K562 (cell line): ENCODE measurements around the gene LASP1. TPM values are rescaled to one million over a fixed set of nuclear protein-coding genes. Genes with fewer than 3 reads are reported as not detected.

Source experiments
- CEBPZ ChIP-seq: fragments of 150-350 bp; IDR thresholded peaks from 2 replicates; pipeline ENCODE4 v1.6.1; 2014; ENCODE audit warnings: low read depth, mild to moderate bottlenecking, low read length, borderline replicate concordance
- EWSR1 ChIP-seq: fragments of 450-650 bp; IDR thresholded peaks from 2 replicates; pipeline ENCODE4 v1.6.1; 2018; ENCODE audit warnings: borderline replicate concordance, mild to moderate bottlenecking, low read depth, moderate library complexity; ENCODE audit not compliant: partially characterized antibody
- MTA3 ChIP-seq: fragments of 450-650 bp; formaldehyde crosslinking; IDR thresholded peaks from 2 replicates; pipeline ENCODE4 v1.6.1; 2017; ENCODE audit warnings: mild to moderate bottlenecking, borderline replicate concordance
- RBM15 ChIP-seq: fragments of 200-400 bp; formaldehyde crosslinking; IDR thresholded peaks from 2 replicates; pipeline ENCODE4 v1.6.1; 2018; ENCODE audit warnings: mild to moderate bottlenecking, low read length, moderate library complexity; ENCODE audit not compliant: insufficient read depth
- SRSF9 ChIP-seq: fragments of 200-400 bp; formaldehyde crosslinking; IDR thresholded peaks from 2 replicates; pipeline ENCODE4 v1.6.1; 2017; ENCODE audit warnings: low read depth, low read length, borderline replicate concordance
- ZBTB2 ChIP-seq: fragments of 450-650 bp; IDR thresholded peaks from 2 replicates; pipeline ENCODE4 v1.6.1; 2016; ENCODE audit warnings: antibody characterized with exemption
- polyA plus RNA-seq, 8 experiments: library from polyadenylated mRNA; depleted of rRNA in 4 of 8; stranded (reverse) in 5 of 8; unstranded in 3 of 8; fragments of >200 nt; fragmentation: Nextera tagmentation in 2 of 8; fragmentation: Illumina TruSeq in 1 of 8; extraction: Ambion mirVana in 2 of 8; extraction: Trizol in 1 of 8; gene quantifications; 2 replicates each; pipeline versions ENCODE4 v1.2.1 to v1.2.3, GENCODE V29; 2011 to 2014; ENCODE audit warnings: inconsistent platforms in 1 of 8, missing spikeins in 1 of 8
- total RNA-seq, 7 experiments: library from RNA; depleted of rRNA in 6 of 7; stranded (reverse); fragments of >200 nt in 6 of 7; fragmentation: Illumina TruSeq in 2 of 7; extraction: Trizol in 2 of 7; gene quantifications; 2 replicates each; pipeline versions ENCODE4 v1.2.1 to v1.2.3, GENCODE V29; 2011 to 2021; ENCODE audit warnings: low replicate concordance in 1 of 7
- TF ChIP-seq, protein P1 (sequence below): sonication (generic); formaldehyde crosslinking; IDR thresholded peaks from 2 replicates; pipeline ENCODE4 v1.8.1; 2023; ENCODE audit warnings: mild to moderate bottlenecking, missing genetic modification reagents
- TF ChIP-seq, protein P2 (sequence below), 2 experiments: fragments of 450-650 bp in 1 of 2; sonication (generic) in 1 of 2; formaldehyde crosslinking in 1 of 2; IDR thresholded peaks; 2 replicates each; pipeline versions ENCODE4 v1.7.1 to v1.9.0; 2016 to 2022; ENCODE audit warnings: inconsistent platforms in 1 of 2, mild to moderate bottlenecking in 1 of 2, missing genetic modification reagents in 1 of 2

Gene LASP1
- total and polyA plus RNA-seq, 9 of the 15 experiments (the other 6 are each of a cell fraction or from before 2014, with no cell fraction given): 23.0 to 125 (median 55.3) TPM

- TF ChIP-seq EWSR1: no peak
- TF ChIP-seq, protein P1, sequence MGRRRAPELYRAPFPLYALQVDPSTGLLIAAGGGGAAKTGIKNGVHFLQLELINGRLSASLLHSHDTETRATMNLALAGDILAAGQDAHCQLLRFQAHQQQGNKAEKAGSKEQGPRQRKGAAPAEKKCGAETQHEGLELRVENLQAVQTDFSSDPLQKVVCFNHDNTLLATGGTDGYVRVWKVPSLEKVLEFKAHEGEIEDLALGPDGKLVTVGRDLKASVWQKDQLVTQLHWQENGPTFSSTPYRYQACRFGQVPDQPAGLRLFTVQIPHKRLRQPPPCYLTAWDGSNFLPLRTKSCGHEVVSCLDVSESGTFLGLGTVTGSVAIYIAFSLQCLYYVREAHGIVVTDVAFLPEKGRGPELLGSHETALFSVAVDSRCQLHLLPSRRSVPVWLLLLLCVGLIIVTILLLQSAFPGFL (CRISPR knock-in tag): no peak
- no peak; the same call in 1 of the 2 replicates for TF ChIP-seq MTA3
- TF ChIP-seq RBM15: no peak
- TF ChIP-seq SRSF9: no peak
- no peak for TF ChIP-seq CEBPZ
- TF ChIP-seq, protein P2, sequence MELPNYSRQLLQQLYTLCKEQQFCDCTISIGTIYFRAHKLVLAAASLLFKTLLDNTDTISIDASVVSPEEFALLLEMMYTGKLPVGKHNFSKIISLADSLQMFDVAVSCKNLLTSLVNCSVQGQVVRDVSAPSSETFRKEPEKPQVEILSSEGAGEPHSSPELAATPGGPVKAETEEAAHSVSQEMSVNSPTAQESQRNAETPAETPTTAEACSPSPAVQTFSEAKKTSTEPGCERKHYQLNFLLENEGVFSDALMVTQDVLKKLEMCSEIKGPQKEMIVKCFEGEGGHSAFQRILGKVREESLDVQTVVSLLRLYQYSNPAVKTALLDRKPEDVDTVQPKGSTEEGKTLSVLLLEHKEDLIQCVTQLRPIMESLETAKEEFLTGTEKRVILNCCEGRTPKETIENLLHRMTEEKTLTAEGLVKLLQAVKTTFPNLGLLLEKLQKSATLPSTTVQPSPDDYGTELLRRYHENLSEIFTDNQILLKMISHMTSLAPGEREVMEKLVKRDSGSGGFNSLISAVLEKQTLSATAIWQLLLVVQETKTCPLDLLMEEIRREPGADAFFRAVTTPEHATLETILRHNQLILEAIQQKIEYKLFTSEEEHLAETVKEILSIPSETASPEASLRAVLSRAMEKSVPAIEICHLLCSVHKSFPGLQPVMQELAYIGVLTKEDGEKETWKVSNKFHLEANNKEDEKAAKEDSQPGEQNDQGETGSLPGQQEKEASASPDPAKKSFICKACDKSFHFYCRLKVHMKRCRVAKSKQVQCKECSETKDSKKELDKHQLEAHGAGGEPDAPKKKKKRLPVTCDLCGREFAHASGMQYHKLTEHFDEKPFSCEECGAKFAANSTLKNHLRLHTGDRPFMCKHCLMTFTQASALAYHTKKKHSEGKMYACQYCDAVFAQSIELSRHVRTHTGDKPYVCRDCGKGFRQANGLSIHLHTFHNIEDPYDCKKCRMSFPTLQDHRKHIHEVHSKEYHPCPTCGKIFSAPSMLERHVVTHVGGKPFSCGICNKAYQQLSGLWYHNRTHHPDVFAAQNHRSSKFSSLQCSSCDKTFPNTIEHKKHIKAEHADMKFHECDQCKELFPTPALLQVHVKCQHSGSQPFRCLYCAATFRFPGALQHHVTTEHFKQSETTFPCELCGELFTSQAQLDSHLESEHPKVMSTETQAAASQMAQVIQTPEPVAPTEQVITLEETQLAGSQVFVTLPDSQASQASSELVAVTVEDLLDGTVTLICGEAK (IDR thresholded peaks at IDR 0.05): peak; percentile 74
- TF ChIP-seq, protein P2 (CRISPR knock-in tag; IDR thresholded peaks at IDR 0.05): no peak
- TF ChIP-seq ZBTB2: 0 out of 2 replicates have a peak, but pooled peaks have one; percentile 41
Observed at GRCh38 chr17:38861399-38861843, 8.4 kb upstream of the LASP1 start (continued).
